Stomach (tissue), 4 donors: ENCODE results near the gene CHST11.

ENCODE experiments used
- POLR2A ChIP-seq, 4 donors: fragments of 450-650 bp; IDR thresholded peaks; one replicate each; pipeline ENCODE4 v1.6.1; 2016; ENCODE audit warnings: antibody characterized with exemption in 4 of 4, control low read depth in 2 of 4, mild to moderate bottlenecking in 1 of 4, moderate library complexity in 1 of 4
- POLR2AphosphoS5 ChIP-seq, 3 donors: sonication (generic); formaldehyde crosslinking; IDR thresholded peaks; one replicate each; pipeline ENCODE4 v1.6.1; 2016; ENCODE audit warnings: antibody characterized with exemption in 3 of 3
- TF ChIP-seq, protein P1 (sequence below), 7 experiments: fragments of 450-650 bp in 4 of 7; fragments of 200-600 bp in 3 of 7; sonication (generic) in 3 of 7; IDR thresholded peaks; one replicate each; pipeline ENCODE4 v1.5.1; 2016 to 2019; ENCODE audit warnings: antibody characterized with exemption in 7 of 7, control low read depth in 2 of 7, mild to moderate bottlenecking in 1 of 7

DNA sequence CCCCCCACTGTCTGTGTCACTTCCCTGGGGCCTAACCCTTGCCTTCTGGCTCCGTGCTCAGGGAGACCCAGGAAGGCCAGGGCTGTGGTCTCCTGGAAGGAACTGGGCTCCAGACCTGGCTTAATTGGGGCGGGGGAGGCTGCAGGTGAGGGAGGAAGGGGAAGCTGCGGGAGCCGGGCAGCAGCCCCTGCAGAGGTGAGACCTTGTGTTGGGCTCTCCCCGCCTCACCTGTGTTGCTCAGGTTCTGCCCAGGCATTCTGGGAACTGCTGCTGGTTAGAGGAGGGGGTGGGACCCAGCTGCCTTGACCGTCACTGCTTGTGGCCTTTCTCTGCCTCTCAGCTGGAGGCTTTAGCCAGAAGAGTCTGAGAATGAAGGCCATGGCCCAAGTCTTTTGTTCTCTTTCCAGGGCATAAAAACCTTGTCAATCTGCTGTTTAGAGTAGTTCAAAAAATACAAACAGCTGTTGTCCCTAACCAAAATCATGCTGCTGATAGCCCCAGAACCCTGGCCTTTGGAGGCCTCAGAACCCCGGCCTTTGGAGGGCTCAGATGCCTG, 247.6 kb downstream of the CHST11 start:
- TF ChIP-seq, protein P1, sequence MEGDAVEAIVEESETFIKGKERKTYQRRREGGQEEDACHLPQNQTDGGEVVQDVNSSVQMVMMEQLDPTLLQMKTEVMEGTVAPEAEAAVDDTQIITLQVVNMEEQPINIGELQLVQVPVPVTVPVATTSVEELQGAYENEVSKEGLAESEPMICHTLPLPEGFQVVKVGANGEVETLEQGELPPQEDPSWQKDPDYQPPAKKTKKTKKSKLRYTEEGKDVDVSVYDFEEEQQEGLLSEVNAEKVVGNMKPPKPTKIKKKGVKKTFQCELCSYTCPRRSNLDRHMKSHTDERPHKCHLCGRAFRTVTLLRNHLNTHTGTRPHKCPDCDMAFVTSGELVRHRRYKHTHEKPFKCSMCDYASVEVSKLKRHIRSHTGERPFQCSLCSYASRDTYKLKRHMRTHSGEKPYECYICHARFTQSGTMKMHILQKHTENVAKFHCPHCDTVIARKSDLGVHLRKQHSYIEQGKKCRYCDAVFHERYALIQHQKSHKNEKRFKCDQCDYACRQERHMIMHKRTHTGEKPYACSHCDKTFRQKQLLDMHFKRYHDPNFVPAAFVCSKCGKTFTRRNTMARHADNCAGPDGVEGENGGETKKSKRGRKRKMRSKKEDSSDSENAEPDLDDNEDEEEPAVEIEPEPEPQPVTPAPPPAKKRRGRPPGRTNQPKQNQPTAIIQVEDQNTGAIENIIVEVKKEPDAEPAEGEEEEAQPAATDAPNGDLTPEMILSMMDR (IDR thresholded peaks at IDR 0.05) = no peak
- TF ChIP-seq POLR2AphosphoS5 (IDR thresholded peaks at IDR 0.05) (no peak), POLR2A (IDR thresholded peaks at IDR 0.05) (no peak)
